ENCODE data around the gene PPP1R1A. TPM values are rescaled to one million over a fixed set of nuclear protein-coding genes. Genes with fewer than 3 reads are reported as not detected.

The PPP1R1A gene
- total and polyA plus RNA-seq, 9 of the 15 experiments (the other 6 are each of a cell fraction or from before 2014, with no cell fraction given) = not detected

DNA sequence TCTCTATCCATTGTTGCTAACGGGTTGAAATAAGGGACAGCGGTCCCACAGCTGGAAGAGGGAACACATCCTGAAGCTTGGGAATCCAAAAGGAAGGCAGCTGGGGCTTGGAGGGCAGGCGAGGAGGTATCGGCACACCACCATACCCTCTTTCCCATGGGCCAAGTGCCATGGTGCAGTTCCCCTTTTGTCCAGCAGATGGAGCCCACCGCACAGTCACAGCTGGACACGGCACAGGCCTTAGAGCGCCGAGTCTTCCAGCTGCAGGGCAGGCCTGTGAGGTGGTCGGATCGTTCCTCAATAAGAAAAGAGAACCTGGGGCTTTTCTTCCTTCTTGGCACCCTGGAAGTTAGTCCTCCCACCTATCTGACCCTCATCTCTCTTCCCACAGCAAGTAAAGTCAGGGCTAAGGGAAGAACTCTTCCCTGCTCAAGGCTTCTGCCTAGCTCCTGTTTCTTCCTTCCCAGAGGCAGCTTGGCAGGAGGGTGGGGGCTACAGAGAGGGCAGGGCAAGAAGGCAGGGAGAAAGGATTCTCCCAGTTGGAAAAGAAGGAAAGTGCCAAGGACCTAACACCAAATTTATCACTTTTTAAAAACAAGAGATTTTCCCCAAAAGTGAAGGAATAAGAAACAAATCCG is 8.6 kb downstream of the PPP1R1A start (continued):
- TF ChIP-seq JUND (IDR thresholded peaks at IDR 0.05; ENCODE audit: borderline replicate concordance, low read depth, low read length) (peak; percentile 29; the same call in 1 of the 2 replicates), JUND (tag; IDR thresholded peaks at IDR 0.05; ENCODE audit: borderline replicate concordance, low read depth, low read length) (no peak; the same call in 2 of the 3 replicates), RCOR1 (IDR thresholded peaks at IDR 0.05; ENCODE audit: borderline replicate concordance in 1 of 2, low read depth in 2 of 2, low read length in 2 of 2) (0 out of 4 replicates have a peak, but pooled peaks of 1 of the 2 experiments have one; percentile 19), SUPT5H (IDR thresholded peaks at IDR 0.05) (no peak), ZNF561 (CRISPR knock-in tag; conservative IDR thresholded peaks at IDR 0.05) (no peak), CREM (IDR thresholded peaks at IDR 0.05; ENCODE audit: low read depth) (peak; percentile 44; the same call in 1 of the 2 replicates), ZNF785 (CRISPR knock-in tag; IDR thresholded peaks at IDR 0.05) (no peak), MAZ (CRISPR knock-in tag; conservative IDR thresholded peaks at IDR 0.05 in 1 of 2, IDR thresholded peaks at IDR 0.05 in 1 of 2) (0 out of 4 replicates have a peak, but pooled peaks of 1 of the 2 experiments have one; percentile 30), ZNF143 (CRISPR knock-in tag; IDR thresholded peaks at IDR 0.05) (no peak)
- TF ChIP-seq, protein P1, sequence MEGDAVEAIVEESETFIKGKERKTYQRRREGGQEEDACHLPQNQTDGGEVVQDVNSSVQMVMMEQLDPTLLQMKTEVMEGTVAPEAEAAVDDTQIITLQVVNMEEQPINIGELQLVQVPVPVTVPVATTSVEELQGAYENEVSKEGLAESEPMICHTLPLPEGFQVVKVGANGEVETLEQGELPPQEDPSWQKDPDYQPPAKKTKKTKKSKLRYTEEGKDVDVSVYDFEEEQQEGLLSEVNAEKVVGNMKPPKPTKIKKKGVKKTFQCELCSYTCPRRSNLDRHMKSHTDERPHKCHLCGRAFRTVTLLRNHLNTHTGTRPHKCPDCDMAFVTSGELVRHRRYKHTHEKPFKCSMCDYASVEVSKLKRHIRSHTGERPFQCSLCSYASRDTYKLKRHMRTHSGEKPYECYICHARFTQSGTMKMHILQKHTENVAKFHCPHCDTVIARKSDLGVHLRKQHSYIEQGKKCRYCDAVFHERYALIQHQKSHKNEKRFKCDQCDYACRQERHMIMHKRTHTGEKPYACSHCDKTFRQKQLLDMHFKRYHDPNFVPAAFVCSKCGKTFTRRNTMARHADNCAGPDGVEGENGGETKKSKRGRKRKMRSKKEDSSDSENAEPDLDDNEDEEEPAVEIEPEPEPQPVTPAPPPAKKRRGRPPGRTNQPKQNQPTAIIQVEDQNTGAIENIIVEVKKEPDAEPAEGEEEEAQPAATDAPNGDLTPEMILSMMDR (IDR thresholded peaks at IDR 0.05 in 2 of 3, conservative IDR thresholded peaks at IDR 0.05 in 1 of 3; ENCODE audit: insufficient read depth in 2 of 3, low read depth in 1 of 3, low read length in 3 of 3) = peak; percentile 93 to 99 (median 96)
- TF ChIP-seq, protein P2, sequence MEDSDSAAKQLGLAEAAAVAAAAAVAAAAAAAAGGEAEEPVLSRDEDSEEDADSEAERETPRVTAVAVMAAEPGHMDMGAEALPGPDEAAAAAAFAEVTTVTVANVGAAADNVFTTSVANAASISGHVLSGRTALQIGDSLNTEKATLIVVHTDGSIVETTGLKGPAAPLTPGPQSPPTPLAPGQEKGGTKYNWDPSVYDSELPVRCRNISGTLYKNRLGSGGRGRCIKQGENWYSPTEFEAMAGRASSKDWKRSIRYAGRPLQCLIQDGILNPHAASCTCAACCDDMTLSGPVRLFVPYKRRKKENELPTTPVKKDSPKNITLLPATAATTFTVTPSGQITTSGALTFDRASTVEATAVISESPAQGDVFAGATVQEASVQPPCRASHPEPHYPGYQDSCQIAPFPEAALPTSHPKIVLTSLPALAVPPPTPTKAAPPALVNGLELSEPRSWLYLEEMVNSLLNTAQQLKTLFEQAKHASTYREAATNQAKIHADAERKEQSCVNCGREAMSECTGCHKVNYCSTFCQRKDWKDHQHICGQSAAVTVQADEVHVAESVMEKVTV (CRISPR knock-in tag; IDR thresholded peaks at IDR 0.05) = 0 out of 2 replicates have a peak, but pooled peaks have one; percentile 15
- TF ChIP-seq, protein P3, sequence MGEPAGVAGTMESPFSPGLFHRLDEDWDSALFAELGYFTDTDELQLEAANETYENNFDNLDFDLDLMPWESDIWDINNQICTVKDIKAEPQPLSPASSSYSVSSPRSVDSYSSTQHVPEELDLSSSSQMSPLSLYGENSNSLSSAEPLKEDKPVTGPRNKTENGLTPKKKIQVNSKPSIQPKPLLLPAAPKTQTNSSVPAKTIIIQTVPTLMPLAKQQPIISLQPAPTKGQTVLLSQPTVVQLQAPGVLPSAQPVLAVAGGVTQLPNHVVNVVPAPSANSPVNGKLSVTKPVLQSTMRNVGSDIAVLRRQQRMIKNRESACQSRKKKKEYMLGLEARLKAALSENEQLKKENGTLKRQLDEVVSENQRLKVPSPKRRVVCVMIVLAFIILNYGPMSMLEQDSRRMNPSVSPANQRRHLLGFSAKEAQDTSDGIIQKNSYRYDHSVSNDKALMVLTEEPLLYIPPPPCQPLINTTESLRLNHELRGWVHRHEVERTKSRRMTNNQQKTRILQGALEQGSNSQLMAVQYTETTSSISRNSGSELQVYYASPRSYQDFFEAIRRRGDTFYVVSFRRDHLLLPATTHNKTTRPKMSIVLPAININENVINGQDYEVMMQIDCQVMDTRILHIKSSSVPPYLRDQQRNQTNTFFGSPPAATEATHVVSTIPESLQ (CRISPR knock-in tag; IDR thresholded peaks at IDR 0.05) = no peak
- TF ChIP-seq, protein P4, sequence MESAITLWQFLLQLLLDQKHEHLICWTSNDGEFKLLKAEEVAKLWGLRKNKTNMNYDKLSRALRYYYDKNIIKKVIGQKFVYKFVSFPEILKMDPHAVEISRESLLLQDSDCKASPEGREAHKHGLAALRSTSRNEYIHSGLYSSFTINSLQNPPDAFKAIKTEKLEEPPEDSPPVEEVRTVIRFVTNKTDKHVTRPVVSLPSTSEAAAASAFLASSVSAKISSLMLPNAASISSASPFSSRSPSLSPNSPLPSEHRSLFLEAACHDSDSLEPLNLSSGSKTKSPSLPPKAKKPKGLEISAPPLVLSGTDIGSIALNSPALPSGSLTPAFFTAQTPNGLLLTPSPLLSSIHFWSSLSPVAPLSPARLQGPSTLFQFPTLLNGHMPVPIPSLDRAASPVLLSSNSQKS (CRISPR knock-in tag; IDR thresholded peaks at IDR 0.05) = no peak
- TF ChIP-seq, protein P5, sequence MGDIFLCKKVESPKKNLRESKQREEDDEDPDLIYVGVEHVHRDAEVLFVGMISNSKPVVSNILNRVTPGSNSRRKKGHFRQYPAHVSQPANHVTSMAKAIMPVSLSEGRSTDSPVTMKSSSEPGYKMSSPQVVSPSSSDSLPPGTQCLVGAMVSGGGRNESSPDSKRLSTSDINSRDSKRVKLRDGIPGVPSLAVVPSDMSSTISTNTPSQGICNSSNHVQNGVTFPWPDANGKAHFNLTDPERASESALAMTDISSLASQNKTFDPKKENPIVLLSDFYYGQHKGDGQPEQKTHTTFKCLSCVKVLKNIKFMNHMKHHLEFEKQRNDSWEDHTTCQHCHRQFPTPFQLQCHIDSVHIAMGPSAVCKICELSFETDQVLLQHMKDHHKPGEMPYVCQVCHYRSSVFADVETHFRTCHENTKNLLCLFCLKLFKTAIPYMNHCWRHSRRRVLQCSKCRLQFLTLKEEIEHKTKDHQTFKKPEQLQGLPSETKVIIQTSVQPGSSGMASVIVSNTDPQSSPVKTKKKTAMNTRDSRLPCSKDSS (IDR thresholded peaks at IDR 0.05; ENCODE audit: low read depth, partially characterized antibody) = no peak
- TF ChIP-seq, protein P6, sequence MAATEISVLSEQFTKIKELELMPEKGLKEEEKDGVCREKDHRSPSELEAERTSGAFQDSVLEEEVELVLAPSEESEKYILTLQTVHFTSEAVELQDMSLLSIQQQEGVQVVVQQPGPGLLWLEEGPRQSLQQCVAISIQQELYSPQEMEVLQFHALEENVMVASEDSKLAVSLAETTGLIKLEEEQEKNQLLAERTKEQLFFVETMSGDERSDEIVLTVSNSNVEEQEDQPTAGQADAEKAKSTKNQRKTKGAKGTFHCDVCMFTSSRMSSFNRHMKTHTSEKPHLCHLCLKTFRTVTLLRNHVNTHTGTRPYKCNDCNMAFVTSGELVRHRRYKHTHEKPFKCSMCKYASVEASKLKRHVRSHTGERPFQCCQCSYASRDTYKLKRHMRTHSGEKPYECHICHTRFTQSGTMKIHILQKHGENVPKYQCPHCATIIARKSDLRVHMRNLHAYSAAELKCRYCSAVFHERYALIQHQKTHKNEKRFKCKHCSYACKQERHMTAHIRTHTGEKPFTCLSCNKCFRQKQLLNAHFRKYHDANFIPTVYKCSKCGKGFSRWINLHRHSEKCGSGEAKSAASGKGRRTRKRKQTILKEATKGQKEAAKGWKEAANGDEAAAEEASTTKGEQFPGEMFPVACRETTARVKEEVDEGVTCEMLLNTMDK (IDR thresholded peaks at IDR 0.05; ENCODE audit: borderline replicate concordance, insufficient read depth, low read depth, low read length, poor library complexity, severe bottlenecking) = peak; percentile 27
